Activated CD8-positive, alpha-beta T cell treated with anti-CD3 and anti-CD28 coated beads for 36 hours (primary cell): ENCODE measurements around the gene KLHL12. TPM values are rescaled to one million over a fixed set of nuclear protein-coding genes. Genes with fewer than 3 reads are reported as not detected.

Experiments
- ATAC-seq: fragments of 200-7000 bp; cut with Tn5 transposase; one replicate; pipeline ENCODE4 v1.10.0; 2021; ENCODE audit warnings: mild to moderate bottlenecking, moderate library complexity
- CTCF ChIA-PET: fragments of 350-600 bp; sonication (Branson Sonifier 250); formaldehyde crosslinking; loops from one replicate; lab custom pipeline; 2021; ENCODE audit warnings: antibody characterized with exemption; lab: Charles Lee
- POLR2A ChIA-PET: fragments of 350-600 bp; sonication (Branson Sonifier 250); formaldehyde crosslinking; loops from one replicate; lab custom pipeline; 2021; ENCODE audit warnings: antibody characterized with exemption; lab: Charles Lee
- DNase-seq: peaks from one replicate; pipeline ENCODE4 v3.0.0-alpha.2; 2020
- H3K27ac Mint-ChIP-seq: one replicate; pipeline ENCODE4 v1.8.0; 2021; ENCODE audit warnings: mild to moderate bottlenecking, mixed read lengths
- H3K27me3 Mint-ChIP-seq: one replicate; pipeline ENCODE4 v1.8.0; 2021; ENCODE audit warnings: mixed read lengths
- H3K36me3 Mint-ChIP-seq: one replicate; pipeline ENCODE4 v1.8.0; 2021; ENCODE audit warnings: low read depth, mixed read lengths
- H3K4me1 Mint-ChIP-seq: one replicate; pipeline ENCODE4 v1.8.0; 2021; ENCODE audit warnings: low read depth, mixed read lengths
- H3K4me3 Mint-ChIP-seq: one replicate; pipeline ENCODE4 v1.8.0; 2021; ENCODE audit warnings: mild to moderate bottlenecking, moderate library complexity, mixed read lengths
- H3K9me3 Mint-ChIP-seq: one replicate; pipeline ENCODE4 v1.8.0; 2021; ENCODE audit warnings: mixed read lengths
- CTCF ChIP-seq: fragments of 200-600 bp; IDR thresholded peaks from one replicate; pipeline ENCODE4 v1.8.0; 2022; ENCODE audit warnings: antibody characterized with exemption, mild to moderate bottlenecking
- intact Hi-C: fragments of 100-400 bp; cut with micrococcal nuclease; formaldehyde crosslinking; loops from one replicate; pipeline ENCODE4 v1.10.0; 2022
- total RNA-seq, 2 experiments: library from RNA; stranded (reverse); gene quantifications; one replicate each; pipeline ENCODE4 v1.2.3, GENCODE V29; 2021

The KLHL12 gene
- total RNA-seq, 2 experiments from 2014 or later, result 38.0 to 43.7 TPM

- no peak for ATAC-seq
- Mint-ChIP-seq H3K27me3 (no peaks in the 10 kb centered on the region), H3K36me3 (peaks cover 10% of the 10 kb centered on the region), H3K4me1 (peaks cover 47% of the 10 kb centered on the region), H3K27ac (no peak overlapping the region), H3K4me3 (no peak overlapping the region), H3K9me3 (no peaks in the 10 kb centered on the region)
- intact Hi-C loops, result no loop called here
- CTCF ChIA-PET, result interaction anchor here (1.2 to 3.5 kb wide), 6 partner anchors 9 to 86 kb away, joined by 3 to 14 read pairs (median 4); partner anchors contain the start of gene KLHL12
- no peak for TF ChIP-seq CTCF
- DNase-seq, result no peak
- POLR2A ChIA-PET, result interaction anchor here (1.1 to 1.3 kb wide), 3 partner anchors 26 to 54 kb away, joined by 3 to 5 read pairs (median 4); partner anchors contain the start of genes KLHL12 and TMEM183A
Observed at GRCh38 chr1:202953392-202953791, 26.4 kb upstream of the KLHL12 start.

- intact Hi-C loops, result no loop called here
- ChIA-PET CTCF (interaction anchor here (1.2 to 3.5 kb wide), 5 partner anchors 8 to 87 kb away, joined by 3 to 14 read pairs (median 4); partner anchors contain the start of gene KLHL12), POLR2A (interaction anchor here (0.8 to 1.3 kb wide), 3 partner anchors 26 to 63 kb away, joined by 3 to 5 read pairs (median 4); partner anchors contain the start of gene KLHL12)
Observed at GRCh38 chr1:202952818-202953217, 25.8 kb upstream of the KLHL12 start.

GRCh38 chr1:202952099-202952498 lies 25.1 kb upstream of the KLHL12 start:
- DNase-seq, result no peak
- ChIA-PET CTCF (interaction anchor here (1.2 to 3.5 kb wide), 4 partner anchors 7 to 87 kb away, joined by 3 to 14 read pairs (median 6); no protein-coding TSS in a partner anchor), POLR2A (interaction anchor here (1.2 to 1.3 kb wide), 2 partner anchors 25 to 54 kb away, joined by 4 to 5 read pairs; partner anchors contain the start of gene KLHL12)
- no peak for ATAC-seq
- Mint-ChIP-seq H3K27me3 (no peaks in the 10 kb centered on the region), H3K4me1 (peaks cover 44% of the 10 kb centered on the region), H3K36me3 (peaks cover 13% of the 10 kb centered on the region), H3K4me3 (no peak overlapping the region), H3K27ac (peak overlapping the region; percentile 28), H3K9me3 (no peaks in the 10 kb centered on the region)
- intact Hi-C loops, result no loop called here
- no peak for TF ChIP-seq CTCF

More at GRCh38 chr1:202952818-202953217, 25.8 kb upstream of the KLHL12 start:
- Mint-ChIP-seq H3K4me3 (no peak overlapping the region), H3K27me3 (no peaks in the 10 kb centered on the region), H3K4me1 (peaks cover 46% of the 10 kb centered on the region), H3K9me3 (no peaks in the 10 kb centered on the region), H3K27ac (peak overlapping the region; percentile 43), H3K36me3 (peaks cover 16% of the 10 kb centered on the region)
- DNase-seq (peak; percentile 10), ATAC-seq (peak; percentile 69)
- TF ChIP-seq CTCF, result no peak

- no peak for DNase-seq
- peak overlapping the region; percentile 28 for H3K27ac Mint-ChIP-seq
- no peak overlapping the region for H3K4me3 Mint-ChIP-seq
- intact Hi-C loops, result no loop called here
- no peaks in the 10 kb centered on the region for H3K9me3 Mint-ChIP-seq
- ChIA-PET POLR2A (no interaction called here), CTCF (interaction anchor here (1.5 kb wide), 1 partner anchor 48 kb away, joined by 8 read pairs; no protein-coding TSS in a partner anchor)
- H3K4me1 Mint-ChIP-seq, result peaks cover 38% of the 10 kb centered on the region
- no peak for TF ChIP-seq CTCF
- H3K36me3 Mint-ChIP-seq, result peaks cover 13% of the 10 kb centered on the region
- no peaks in the 10 kb centered on the region for H3K27me3 Mint-ChIP-seq
- no peak for ATAC-seq
Observed at GRCh38 chr1:202951437-202951836, 24.4 kb upstream of the KLHL12 start.

GRCh38 chr1:202945483-202945882 lies 18.4 kb upstream of the KLHL12 start:
- DNase-seq (no peak), ATAC-seq (no peak)
- no peak for TF ChIP-seq CTCF
- CTCF ChIA-PET, result interaction anchor here (3.8 to 4.8 kb wide), 2 partner anchors 9 to 54 kb away, joined by 14 to 19 read pairs; no protein-coding TSS in a partner anchor
- Mint-ChIP-seq H3K36me3 (peaks cover 41% of the 10 kb centered on the region), H3K4me1 (no peaks in the 10 kb centered on the region), H3K4me3 (no peak overlapping the region), H3K27ac (no peak overlapping the region), H3K9me3 (no peaks in the 10 kb centered on the region), H3K27me3 (no peaks in the 10 kb centered on the region)
- POLR2A ChIA-PET, result interaction anchor here (0.6 to 1.7 kb wide), 3 partner anchors 9 to 249 kb away, joined by 3 to 9 read pairs (median 7); no protein-coding TSS in a partner anchor
- intact Hi-C loops, result no loop called here
